Left cardiac atrium (tissue), 4 donors: Measurements from ENCODE around the gene PITPNB. TPM values are rescaled to one million over a fixed set of nuclear protein-coding genes. Genes with fewer than 3 reads are reported as not detected.

Source experiments
- ATAC-seq, 2 donors: fragments of 200-7000 bp; cut with Tn5 transposase; one replicate each; pipeline ENCODE4 v1.9.1; 2020; ENCODE audit warnings: mild to moderate bottlenecking in 2 of 2, moderate library complexity in 2 of 2
- DNase-seq: peaks from one replicate; pipeline ENCODE4 v3.0.0-alpha.2; 2020
- intact Hi-C, 2 donors: fragments of 100-400 bp; cut with DNase I; formaldehyde crosslinking; loops; one replicate each; pipeline versions ENCODE4 v1.14.1 to v1.15.1; 2022 to 2023
- total RNA-seq, 2 donors: library from RNA; stranded (reverse); fragmentation: NEBNext Ultra II Directional; extraction: Animal tissue kit (Norgen Biotek cat#: 25700); gene quantifications; one replicate each; pipeline ENCODE4 v1.2.1, GENCODE V29; 2021
- donor health status: DM: no; HTN: yes; CAD: no.
- donor health status: DM: no; HTN: yes; CAD: no; lungs with severe emphysema.
- donor health status: DM: yes; HTN: yes; CAD: no.
- donor health status: Dilated cardiomyopathy.

The PITPNB gene
- total RNA-seq, 2 donors from 2014 or later: 51.0 to 82.1 TPM

DNA sequence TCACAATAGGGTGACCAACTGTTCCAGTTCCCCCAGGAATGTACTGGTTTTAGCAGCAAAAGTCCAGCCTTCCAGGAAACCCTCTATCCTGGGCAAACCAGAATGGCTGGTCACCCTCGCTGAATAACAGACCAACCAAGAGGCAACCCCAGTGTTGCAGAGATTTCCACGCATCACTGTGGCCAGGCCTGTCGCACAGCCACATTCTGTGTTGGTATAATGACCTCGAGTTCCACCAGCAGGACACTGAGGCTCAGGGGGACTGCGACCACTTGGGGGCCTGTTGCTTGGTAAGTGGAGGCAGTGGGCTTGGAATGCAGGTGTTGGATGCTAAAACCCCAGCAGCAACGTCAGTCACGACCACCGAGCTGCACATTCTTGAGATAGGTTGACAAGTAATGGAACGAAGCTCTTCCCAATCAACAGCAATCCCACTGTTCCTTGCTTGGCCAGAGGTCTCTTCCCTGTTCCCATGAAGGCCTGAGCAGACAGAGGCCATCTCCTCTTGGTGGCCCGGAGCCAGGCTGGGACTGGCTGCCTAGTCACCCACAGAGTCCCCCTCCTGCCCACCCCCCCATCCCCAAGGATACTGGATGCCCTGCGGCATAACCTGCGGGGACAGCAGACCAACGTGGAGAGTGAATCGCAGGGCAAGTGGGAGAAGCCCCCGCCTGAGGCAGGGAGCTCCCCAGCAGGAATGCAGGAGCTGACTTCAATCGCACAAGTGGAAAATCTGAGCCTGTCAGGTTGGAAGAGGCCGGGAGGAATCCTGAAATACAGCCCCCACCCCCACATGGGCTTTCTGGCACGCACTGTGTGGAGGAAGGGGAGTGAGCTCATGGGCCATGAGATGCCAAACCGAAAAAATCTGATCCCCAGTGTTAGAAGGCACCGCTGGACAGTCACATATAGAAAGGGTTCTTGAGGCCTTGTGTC, 74.1 kb downstream of the PITPNB start:
- intact Hi-C loops: no loop called here
- ATAC-seq (peak in 1 of 2 donors; percentile 13), DNase-seq (no peak)

DNA sequence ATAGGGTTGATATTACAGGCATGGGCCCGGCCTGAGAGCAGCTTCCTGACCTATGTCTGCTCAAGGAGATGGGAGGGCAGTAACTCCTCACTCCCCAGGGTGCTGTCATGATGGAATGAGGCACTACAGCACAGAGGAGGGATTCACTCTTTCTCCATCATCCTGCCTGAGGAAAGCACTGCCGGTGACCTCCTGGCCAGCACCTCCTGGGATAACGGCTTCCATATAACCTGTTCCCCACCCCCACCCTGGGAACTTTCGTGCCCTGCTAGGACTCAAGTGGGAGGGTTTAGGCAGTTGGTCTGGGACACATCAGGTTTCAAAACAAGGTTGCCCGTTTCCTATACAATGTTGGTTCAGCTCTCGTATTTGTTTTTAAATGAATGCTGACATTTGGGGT, 74.8 kb downstream of the PITPNB start:
- DNase-seq: no peak
- ATAC-seq: no peak
- intact Hi-C loops: no loop called here

DNA sequence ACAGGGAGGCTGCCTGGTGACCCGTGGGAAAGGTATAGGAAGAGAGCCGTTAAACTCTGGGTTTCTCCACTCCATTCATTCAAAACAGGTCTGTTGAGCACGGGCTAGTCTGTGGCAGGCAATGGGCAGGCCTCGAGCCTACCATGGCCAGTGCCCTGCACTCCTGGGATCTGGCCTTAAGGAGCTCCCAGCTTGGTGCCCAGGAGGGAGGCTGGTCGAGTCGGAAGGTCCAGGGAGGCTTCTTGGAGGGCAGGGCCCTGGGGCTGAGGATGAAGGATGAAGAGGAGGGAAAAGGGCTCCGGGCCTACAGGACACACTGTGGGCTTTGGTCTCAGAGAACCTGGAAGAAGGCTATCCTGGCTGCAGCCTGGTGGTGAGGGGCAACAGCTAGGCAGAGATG, 75.6 kb downstream of the PITPNB start:
- DNase-seq (no peak), ATAC-seq (peak in 1 of 2 donors; percentile 13)
- intact Hi-C loops: no loop called here

DNA sequence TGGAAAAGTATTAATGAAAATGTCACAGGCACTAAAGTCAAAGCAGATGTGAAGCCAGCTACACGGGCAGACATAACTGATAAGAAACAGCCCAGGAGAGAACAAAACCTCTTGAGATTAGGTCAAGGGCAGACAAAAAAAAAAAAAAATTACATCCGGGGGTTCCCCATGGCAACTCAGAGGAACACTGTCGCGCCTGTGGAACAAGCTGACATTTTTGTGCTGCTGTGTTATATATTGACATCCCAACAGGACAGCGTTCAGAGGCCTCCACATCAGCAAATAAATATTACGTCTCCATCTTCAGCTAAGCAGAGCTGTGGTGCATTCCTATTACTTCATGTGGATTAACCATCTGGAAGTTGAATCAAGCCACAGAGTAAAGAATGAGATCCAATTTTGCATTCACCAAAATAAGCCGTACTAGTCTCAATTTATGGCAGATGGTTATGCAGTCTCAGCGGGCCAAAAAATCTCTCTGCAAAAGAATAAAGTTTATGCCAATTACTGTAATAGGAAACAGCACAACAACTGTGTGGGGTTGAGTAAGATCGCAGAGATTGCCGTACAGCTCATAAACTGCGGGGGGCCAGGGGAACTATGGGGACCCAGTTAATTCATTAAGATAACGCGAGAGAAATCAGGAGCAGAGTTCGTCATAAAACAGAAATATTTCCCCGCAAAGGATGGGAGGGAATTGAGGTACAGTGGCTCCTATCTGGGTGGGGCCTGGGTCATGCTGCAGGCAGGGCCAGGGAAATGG, 76.2 kb downstream of the PITPNB start:
- DNase-seq (no peak), ATAC-seq (peak; percentile 24 to 29)
- intact Hi-C loops: no loop called here

DNA sequence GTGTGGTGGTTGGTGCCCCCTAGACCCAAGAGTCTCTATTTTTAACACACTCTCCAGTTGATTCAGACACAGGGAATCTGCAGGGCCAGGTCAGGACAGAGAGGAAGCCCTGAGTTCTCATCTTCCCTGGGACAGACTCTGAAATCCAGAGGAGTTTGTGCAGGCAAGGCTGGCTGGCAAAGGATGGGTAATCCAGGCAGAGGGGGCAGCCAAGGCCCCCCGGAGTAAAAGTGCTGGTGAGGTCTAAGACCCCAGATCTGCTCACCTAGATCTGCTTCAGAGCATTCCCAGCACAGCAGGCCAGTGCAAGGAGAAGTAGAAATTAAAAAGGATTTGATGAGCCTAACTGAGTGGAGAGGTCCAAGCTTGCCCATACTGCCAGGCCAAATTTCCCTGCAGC, 76.9 kb downstream of the PITPNB start:
- DNase-seq: no peak
- ATAC-seq: peak in 1 of 2 donors; percentile 15
- intact Hi-C loops: no loop called here

DNA sequence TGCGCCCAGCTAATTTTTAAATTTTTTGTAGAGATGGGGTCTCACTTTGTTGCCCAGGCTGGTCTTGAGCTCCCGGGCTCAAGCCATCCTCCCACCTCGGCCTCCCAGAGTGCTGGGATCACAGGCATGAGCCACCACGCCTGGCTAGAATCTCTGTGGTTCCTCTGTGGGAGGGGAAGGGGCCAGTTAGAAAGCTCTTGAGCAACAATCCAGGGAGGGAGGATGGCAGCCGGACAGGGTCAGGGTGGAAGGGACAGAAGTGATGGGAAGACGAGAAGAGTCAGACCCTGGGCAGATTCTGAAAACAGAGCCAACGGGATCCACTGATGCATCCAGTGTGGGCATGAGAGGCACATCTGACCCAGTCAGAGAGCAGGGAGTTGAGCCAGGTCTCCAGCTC, 78.6 kb downstream of the PITPNB start:
- ATAC-seq: no peak
- DNase-seq: no peak
- intact Hi-C loops: no loop called here

DNA sequence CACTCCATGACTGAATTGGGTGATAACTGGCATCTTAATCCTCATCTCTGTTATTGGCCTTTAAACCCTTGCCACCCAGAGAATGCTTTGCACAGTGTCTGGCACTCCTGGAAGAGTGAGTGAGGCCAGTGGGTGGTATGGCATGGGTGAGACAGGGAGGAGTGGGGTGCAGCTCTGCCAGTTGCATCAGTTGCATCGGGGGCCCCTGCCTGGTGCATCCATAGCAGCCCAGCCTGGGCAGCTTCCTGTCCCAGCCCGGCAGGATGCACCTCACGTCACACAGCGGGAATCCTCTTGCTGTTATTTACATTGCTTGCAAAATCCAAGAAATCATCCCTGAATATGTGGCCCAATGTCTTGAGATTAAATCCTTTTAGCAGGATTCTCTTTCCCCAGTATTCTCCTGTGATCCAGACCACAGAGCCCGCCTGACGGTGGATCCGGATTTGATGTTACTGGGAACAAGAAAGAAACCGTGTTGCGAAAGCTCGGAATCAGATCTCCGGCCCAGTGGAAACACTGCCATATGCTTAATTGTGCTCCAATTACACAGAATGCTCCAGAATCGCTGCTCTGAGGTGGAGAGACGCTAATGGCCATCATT, 79.9 kb downstream of the PITPNB start:
- no peak for DNase-seq
- intact Hi-C loops: no loop called here
- no peak for ATAC-seq

DNA sequence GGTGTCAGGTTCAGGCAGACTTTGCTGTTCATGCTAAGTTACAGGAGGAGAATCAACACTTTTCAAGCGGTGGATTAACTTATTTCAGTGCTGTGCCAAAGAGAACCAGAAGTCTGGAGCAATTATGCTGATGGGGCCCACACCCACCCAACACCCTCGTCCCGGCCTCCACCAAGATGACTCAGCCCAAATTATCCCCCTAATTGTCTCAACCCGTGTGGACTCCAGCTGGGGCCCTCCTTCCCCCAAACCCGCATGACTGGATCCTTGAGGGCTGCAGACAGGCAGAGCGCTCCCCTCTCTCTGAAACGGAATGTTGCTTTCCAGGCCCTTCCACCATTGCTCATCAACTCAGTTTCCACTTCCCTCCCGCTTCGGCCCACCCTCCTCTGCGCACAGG, 82.9 kb downstream of the PITPNB start:
- ATAC-seq (no peak), DNase-seq (no peak)
- intact Hi-C loops: no loop called here

DNA sequence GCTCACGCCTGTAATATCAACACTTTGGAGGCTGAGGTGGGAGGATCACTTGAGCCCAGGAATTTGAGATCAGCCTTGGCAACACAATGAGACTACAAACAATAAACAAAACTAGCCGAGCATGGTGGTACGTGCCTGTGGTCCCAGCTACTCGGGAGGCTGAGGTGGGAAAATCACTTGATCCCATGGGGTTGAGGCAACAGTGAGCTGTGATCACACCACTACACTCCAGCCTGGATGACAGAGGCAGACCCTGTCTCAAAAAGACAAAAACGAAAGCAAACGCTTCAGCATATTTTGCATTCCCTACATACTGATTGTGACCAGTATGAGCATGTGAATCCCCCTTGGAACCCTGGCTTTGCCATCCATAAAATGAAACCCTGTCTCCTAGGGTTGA, 83.6 kb downstream of the PITPNB start:
- intact Hi-C loops: no loop called here
- ATAC-seq: no peak
- DNase-seq: no peak

DNA sequence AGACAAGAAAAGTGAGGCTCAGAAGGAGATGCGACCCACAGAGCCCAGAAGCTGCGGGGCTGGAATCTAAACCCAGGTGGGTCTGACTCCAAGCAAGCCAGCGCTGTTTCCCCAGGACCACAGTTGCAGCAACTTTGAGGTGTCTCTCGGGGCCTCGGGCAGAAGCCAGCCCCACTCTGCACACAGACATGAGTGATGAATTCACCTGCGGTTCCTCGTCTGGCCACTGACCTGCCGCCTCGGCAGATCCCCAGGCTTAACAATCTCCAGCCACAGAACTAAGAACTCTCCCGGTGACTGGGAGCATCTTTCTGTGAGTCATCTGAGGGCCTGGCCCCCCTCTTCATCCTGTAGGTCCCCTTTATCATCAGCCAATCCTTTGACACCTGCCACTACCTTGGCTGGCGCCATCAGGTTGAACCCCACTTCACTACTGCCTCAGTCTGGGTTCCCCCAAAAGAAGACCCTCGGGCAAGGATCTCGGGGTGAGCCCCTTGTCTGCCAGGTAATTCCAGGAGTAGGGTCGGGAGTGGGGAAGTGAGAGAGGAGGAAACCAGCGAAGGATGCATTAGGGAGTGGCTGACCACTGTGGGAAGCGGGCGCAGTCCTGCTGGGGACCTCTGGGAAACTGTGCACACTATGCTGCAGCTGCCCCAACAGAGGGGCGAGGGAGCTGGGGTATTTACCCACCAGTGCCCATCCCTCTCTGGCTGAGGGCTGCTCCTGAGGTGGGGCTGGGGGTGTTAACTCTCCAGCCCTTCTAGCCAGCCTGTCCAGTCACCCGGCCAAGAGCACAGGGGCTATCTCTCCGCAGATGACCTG, 84.5 kb downstream of the PITPNB start:
- ATAC-seq (no peak), DNase-seq (no peak)
- intact Hi-C loops: no loop called here

DNA sequence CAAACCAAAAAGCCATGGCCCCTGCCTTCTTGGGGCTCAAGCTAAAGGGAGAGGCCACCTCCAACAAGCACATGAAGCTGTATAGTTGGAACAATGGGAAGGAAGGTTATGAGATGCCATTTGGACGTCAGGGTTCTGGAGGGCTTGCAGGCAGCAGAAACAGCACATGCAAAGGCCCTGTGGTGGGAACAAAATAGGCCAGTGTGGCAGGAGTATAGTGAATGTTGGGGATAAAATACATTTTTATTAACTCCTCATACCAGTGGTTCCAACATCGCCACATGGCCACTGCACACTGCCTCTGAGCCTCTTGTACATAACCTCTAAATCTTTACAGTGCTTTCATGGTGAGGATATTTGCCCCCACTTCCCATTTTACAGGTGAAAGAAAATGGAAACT, 85.3 kb downstream of the PITPNB start:
- intact Hi-C loops: no loop called here
- ATAC-seq (no peak), DNase-seq (no peak)

DNA sequence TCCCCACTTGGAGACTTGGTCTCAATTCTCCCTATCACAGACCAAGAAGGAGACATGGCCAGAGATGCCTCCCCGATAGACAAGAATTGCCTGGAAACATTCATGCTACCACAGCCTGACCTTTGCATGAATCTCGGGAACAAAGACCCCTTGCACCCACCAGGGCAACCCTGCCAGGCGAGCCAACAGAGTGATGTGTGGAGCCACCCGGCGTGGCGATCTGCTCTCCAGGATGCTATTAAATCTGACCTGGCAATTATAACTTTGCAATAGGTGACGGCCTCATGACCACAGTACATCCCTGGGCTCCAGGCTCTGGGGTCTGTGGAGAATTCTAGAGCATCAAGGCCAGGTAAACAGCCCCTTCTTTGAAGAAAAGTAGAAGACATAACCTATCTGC, 86.5 kb downstream of the PITPNB start:
- DNase-seq: no peak
- intact Hi-C loops: no loop called here
- ATAC-seq: no peak

DNA sequence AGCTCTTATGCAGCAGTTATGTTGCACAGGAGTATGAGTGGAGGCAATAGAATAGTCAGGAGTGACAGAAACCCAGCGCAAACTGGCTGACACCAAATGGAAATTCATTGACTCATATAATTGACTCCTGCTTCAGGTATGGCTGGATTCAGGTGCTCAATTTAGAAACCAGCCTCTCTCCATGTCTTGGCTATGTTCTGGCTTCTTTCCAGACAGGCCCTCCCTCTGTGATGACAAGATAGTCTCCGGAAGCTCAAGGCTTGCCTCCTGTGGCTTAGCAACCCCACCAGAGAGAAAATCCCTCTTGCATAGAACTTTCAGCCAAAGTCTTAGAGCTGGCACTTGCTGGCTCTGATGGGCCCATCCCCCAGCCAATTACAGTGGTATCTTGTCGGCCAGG, 89.4 kb downstream of the PITPNB start:
- no peak for ATAC-seq
- no peak for DNase-seq
- intact Hi-C loops: no loop called here

DNA sequence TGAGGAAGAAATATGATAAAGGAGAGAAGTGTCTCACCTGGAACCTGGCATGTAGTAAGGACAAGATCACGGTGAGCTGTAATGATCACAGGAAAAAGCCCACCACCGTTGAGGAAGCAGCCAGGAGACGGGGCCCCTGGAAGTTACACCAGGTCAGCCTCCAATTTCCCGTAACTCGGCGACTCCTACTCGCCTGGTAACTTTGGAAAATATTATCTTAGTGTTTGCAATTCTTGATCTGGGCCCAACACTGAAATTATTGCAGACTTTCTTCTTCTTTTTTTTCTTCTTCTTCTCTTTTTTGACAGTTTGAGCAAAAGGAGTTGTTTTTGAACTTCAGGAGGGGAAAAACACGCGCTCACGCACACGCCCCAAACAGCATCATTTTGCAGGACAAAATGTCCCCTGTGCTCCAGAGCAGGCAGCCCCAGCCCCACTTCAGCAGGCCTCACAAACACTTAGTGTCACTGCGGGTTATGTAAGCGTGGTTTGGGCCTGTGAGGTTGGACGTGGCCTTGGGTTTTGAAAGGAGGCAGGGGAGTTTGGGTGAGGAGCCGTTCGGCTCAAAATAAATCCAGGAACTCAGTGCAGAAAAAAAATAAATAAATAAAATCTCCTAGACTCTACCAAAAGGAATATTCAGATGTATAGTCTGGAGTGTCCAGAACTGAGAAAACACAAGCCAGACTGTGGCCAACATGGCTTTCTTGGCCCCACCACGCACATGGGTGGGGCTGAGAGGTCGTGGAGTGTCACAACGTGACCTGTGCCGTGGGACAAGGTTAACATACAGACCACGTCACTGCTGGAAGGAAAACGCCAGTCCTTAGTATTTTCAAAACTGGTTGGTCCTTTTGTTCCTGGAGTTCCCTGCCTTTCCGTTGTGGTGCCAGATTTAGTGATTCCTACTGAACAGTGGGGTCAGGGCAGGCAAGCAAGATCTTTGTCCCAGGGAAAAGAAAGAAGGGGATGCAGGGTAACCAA, 91.2 kb downstream of the PITPNB start:
- DNase-seq (no peak), ATAC-seq (peak; percentile 41 to 78)
- intact Hi-C loops: no loop called here

DNA sequence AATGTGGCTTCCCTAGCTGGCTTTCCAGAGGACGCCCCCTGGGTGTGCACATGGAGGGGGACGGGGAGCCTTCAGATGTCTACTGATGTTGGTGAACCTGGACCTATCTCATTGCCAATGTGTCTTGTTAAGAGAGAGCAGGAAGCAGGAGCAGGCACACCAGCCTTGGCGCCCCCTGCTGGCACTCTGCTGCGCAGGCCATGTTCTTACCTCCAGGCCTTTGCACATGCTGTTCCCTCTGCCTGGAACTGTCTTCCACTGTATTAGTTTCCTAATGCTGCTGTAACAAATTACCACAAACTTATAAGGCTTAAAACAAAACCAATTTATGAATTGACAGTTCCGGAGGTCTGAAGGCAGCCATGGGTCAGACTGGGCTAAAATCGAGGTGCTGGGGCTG, 93.9 kb downstream of the PITPNB start:
- intact Hi-C loops: no loop called here
- no peak for DNase-seq
- no peak for ATAC-seq

DNA sequence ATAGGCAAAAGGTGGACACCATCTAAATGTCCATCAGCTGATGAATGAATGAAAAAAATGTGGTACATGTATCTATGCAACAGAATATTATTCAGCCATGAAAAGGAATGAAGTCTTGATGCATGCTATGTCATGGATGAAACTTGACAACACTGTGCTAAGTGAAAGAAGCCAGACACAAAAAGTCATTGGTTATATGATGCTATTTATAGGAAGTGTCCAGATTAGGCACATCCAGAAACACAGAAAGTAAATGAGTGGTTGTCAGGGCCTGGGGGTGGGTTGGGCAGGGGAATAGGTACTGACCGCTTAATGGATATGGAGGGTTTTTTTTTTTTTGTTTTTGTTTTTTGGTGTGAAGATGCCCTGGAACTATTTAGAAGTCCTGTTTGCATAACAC, 95.8 kb downstream of the PITPNB start:
- intact Hi-C loops: no loop called here
- DNase-seq (no peak), ATAC-seq (no peak)

DNA sequence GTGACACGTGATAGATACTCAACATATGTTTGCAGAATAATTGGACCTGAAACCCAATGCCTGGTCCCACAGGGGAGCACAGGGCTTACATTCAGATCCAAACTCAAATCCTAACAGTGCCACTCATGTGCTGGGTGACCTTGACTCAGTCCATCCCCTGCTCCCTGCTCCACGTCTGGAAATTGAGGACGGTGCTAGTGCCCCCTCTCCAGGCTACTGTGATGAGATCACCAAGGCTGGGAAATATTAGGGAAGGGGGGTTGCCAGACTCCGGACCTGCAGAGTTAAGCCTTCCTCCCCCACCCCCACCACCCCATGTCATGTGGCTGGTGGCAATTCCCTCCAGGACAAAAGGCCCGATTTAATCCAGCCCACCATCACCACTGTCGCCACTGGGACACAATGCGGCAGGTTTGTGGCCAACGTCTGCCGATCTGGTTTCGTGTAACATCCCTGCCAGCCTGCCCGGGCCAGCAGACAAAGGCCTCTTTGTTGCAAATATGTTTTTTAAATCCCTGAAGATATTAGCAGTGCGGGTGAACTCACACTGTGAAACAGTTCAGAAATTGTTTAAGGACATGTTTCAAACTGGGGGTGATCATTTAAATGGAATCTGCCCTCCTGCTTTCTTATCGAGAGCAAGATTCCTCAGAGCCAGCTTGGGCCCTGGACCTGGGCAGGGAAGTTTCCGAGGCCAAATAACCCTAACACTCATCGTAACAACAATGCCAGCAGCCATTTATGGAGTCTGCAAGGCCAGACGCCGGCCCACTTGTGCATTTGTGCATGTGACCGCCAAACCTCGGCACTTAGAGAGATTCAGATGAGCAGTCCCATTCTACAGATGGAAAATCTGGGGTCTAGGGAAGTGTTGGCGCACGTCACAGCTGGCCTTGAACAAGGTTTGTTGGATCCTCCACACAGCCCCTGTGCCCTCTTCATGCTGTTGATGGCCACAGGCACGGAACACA, 97.9 kb downstream of the PITPNB start:
- intact Hi-C loops: no loop called here
- ATAC-seq (peak; percentile 38 to 61), DNase-seq (no peak)
